Activated CD4-positive, CD25-positive, alpha-beta regulatory T cell treated with anti-CD3 and anti-CD28 coated beads, Interleukin-2, amount 50 U/mL, for 16 hours (primary cell): ENCODE measurements around the gene PPA1.
"Not testable (repeated sequence)": the region's sequence is repeated elsewhere in the genome, so short reads cannot be mapped to it uniquely, and the experiment has no call there.

ENCODE experiments used
- DNase-seq: peaks from one replicate; pipeline ENCODE4 v3.0.0-alpha.2; 2020; ENCODE audit warnings: low read depth, low spot score

The PPA1 gene

DNA sequence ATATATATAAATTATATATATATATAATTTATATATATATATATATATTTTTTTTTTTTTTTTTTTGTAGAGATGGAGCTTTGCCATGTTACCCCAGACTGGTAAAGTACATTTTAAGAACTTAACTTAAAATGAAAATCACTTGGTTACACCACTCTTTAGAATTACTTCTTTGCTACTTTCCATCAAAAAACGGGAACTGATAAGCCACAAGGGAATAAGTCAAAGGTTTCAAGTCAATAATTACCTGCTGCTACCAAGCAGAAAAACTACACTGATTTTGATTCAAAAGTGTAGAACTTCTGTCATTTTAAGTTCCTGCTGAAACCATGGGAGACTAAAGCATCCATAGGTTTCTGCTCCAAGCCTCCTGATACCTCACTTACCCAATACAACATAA, 12.2 kb downstream of the PPA1 start:
- no peak for DNase-seq

DNA sequence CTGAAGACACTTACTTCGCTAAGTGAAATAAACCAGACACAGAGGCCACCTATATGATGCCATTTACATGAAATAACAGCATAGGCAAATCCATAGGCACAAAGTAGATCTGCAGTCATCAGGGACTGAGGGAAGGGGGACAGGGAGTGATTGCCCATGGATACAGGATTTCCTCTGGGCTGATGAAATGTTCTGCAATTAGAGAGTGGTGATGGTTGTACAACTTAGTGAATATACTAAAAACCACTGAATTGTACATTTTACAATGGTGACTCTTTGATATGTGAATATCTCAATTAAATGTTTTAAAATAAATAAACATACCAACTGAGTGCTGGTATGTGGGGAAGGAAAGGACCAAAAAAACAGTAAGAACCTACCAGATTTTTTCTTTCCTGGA, 20.4 kb downstream of the PPA1 start:
- DNase-seq = no peak

DNA sequence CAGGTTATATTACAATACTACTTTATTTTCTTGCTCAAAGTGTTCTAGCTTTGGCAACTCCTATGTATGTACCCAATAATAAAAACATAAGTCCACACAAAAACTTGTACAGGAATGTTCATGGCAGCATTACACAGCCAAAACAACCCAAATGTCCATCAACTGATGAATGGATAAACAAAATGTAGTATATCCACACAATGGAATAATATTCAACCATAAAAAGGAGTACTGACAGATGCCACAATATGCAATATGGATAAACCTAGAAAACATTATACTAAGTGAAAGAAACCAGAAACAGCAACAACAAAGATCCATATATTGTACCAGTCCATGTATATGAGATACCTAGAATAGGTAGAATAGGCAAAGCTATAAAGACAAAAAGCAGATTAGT, 21.0 kb downstream of the PPA1 start:
- no peak for DNase-seq

DNA sequence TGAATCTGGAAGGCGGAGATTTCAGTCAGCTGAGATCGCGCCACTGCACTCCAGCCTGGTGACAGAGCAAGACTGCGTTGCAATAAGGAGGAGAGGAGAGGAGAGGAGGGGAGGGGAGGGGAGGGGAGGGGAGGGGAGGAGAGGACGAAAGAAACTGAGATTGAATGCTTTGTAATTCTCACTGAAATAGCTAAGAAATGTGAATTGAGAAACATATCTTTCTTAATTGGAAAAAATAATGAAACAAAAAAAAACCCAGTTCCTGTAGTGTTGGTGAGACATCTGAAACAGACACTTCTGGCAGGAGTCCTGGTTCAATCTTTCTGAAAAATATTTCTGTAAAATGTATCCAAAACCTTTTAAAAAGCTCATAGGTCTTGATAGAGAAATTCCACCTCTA, 26.5 kb downstream of the PPA1 start:
- DNase-seq = no peak

DNA sequence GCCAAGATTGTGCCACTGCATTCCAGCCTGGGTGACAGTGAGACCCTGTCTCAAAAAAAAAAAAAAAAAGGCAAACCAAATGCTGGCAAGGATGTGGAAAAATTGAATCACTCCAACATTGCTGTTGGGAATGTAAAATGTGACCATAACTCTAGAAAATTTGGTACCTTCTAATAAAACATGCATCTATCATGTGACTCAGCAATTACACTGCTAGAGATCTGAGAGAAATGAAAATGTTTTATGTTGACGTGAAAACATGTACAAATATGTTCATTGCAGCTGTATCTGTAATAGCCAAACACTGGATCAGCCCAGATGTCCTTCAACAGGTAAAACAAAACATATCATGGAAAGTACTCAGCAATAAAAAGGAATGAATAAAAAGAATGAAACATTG, 32.1 kb downstream of the PPA1 start:
- no peak for DNase-seq

DNA sequence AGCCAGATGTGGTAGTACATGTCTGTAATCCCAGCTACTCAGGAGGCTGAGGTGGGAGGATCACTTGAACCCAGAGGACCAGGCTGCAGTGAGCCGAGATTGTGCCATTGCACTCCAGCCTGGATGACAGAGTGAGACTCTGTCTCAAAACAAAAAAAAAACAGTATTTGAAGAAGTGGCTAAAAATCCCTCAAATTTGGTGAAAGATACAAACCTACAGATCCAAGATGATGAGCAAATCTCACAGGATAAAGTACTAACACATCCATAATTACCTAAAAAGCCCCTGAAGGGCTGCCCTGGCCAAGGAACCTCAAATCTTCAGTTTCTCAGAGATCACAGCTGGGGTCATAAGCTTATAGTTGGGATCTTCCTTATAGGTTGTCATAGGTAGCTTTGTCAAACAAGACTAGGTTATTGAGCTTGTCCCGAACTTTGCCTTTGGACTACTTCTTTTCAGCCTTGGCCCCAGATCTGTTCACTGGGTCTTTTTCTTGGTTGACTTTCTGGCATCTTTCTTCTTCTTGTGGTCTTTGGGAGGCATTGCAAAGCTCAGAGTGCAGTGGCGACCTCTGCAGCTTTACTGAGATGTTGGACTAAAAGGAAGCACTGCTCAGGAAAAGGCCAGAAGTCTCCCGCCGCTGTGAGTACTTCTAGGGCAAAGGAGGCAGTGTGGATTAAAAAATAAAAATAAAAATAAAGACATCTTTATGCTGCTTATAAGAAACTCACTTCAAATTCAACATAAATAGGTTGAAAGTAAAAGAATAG, 34.3 kb downstream of the PPA1 start:
- DNase-seq = no peak

DNA sequence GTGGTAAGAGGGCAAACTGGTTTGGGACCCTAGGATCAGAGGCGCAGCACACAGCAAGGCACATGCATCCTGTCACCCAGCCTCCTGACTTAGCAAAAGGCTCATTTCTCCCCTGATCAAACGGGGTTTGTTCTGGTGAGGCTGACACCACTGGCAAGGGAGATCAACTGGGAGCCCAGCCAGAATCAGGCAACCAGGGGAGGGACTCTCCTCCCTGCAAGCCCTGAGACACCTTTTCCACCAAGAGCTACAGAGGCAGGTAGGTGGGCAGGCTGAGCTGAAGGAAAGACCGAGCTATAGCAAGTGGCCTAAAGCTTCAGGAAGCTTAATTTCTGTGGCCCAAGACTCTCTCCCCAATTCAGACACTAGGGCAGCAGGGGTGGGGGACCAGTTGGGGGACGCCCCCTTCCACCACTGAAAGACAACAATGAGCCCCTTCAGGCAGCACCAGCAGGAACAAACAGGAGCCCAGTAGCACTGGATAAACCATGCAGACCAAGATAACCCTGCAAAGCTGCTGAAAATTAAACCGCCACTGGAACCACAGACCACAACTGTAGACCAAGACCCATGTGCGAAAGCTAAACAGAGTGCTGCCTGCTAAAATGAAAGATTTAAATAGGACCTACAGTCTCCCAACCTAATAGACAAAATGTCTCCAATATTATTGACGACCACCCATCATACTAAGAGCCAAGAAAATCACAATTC, 35.8 kb downstream of the PPA1 start:
- DNase-seq = no peak

DNA sequence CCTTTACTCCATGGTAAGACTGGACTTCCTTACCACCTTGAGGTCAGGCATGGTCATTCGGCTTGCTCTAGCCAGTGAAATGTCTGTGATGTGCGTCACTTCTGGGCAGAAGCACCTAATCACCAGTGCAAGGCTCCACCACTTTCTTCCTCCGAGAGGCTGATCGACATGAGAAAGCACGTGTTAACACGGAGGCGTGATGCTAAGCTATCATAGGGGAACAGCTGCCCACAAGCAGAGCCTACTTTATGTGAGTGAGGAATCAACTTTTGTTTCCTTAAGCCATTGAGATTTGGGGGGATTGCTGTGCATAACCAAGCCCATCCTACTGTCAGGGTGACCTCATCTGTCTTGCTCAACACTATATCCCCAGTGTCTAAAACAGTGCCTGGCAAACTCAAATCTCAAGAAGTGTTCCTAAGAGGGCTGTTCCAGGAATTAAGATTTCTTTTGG, 39.8 kb downstream of the PPA1 start:
- DNase-seq = no peak

DNA sequence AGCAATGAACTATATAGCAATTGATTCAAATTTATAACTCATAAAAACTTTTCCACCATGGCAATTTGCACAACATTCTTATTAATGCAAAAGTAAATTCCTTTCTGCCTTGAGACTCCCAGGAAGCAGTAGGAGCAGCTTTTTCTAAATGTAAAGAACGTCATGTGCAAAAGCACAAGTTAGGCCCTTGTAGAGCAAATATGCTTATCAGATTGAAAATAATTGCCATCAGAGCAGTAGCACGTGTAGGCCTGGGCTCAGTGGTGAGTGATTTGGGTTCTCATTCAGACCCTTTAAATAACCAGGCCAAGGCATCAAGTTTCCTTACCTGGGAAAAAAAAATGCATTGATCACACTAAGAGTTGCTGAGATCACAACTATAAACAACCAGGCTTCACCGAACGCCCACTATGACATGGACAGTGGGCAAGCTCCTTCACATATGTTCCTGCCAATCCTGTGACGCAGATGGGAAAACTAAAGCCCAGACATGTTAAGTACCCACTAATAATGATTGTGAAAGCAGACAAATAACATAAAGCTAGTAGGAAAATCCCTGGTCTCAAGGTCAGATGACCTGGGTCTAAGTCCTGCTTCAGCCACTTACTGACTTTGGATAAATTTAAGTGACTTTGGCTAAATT, 40.8 kb downstream of the PPA1 start:
- no peak for DNase-seq

DNA sequence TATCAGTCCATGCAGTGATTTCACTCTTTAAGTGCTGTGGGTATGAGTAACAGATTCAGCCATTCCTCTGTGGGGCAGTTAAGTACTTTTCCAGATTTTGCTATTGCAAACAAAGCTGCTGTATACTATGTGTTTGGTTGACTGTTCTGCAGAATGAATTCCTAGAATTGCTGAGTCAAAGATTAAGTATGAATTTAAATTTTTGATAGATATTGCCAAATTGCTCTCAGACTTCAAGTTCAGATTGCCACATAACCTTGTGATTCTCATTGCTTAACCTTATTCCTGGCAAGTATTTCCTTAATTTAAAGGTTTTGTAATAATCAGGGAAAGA, 41.3 kb downstream of the PPA1 start:
- DNase-seq = no peak

DNA sequence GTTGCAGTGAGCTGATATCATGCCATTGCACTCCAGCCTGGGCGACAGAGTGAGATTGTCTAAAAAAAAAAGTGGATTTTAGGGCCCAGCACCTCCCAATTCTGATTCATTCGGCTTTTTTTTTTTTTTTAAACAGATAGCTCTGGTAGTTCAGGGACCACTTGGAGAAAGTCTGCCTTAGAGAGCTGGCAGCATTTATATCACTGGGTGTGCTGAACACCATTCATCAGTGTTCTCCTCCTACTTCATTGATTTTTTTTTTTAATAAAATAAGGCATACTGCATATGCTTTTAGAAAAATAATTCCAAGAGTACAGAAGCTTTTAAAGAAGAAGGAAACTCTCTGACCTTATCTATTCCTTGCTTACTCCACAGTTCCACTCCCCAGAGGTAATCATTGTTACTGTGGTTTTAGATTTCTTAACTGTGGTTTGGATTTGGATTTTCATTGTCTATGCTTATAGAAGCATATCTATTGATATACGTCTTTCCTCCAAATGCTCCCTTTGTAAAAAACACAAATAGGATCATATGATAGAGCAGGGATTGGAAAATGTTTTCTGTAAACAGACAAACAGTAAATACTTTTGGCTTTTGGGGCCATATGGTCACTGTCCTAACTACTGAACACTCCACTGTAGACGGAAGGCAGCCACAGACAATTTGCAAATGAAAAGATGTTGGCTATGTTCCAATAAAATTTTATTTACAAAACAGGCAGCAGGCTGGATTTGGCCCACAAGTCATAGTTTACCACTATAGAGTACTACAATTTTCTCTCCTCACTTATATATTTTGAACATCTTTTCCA, 41.9 kb downstream of the PPA1 start:
- no peak for DNase-seq

DNA sequence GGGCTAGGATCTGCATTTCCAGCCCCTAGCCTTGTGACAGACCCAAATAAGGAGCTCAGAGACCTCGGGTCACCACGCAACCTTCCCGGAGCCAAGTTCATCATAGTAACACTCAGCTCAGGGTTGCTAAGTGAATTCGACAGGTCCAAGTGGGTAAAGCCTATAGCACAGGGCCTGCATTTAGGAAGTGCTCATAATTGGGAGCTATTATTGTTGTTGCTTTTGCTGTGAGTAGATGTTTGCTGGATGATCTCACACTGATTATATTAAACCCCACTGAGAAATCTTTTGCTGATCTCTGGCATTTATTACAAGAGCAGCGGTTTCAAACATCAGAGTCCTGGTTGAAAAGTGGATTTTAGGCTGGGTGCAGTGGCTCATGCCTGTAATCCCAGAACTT, 42.6 kb downstream of the PPA1 start:
- no peak for DNase-seq

DNA sequence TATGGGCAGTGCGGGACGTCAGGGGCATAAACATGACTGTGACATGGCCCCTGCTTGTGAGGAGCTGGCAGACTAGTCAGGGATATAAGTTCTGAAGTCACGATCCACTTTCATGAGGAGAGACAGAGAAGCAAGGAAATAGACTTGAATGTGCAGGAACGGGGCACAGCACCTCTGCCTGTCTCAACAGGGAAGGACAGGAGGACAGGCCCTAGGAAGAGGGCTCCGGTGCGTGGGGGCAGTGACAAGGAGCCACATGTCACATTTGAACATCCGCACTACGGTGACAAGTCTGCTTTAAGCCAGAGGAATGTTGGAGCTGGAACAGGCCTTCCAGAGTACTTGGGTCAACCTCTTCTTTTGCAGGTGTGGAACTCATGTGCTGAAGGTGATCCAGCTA, 43.1 kb downstream of the PPA1 start:
- no peak for DNase-seq

DNA sequence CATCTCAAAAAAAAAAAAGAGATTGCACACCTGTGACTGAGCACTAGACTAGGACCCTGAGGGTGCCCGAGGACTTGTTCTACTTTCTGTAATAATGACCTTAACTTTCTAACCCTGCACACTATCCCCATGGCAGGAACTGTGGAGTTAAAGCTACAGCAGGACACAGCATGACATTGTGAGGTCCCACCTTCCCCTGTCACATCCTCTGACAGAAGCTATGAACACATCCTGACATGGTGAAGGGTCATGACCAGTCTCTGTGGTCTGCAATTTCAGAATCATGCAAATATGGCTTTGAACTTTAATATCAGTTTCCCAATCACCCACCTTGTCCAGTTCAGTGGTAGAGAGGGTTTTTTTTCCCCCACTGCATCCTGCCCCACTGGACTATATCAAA, 44.5 kb downstream of the PPA1 start:
- DNase-seq = no peak

DNA sequence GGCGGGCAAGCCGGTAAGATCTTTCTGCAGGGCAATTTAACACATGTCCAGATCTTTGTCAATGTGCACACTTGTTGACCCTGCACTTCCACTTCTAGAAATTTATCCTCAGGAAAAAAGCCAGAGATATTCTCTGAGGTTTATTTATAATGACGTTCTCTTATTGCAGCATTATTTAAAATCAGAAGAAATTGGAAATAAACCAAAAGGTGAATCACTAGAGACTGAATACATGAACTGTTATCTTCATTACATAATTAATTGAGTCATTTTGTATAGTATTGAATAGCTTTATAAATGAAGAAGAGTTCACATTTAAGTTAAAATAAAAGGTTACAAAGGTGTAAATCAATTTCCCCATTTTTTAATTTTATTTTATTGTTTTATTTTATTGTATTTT, 46.7 kb downstream of the PPA1 start:
- DNase-seq = no peak

DNA sequence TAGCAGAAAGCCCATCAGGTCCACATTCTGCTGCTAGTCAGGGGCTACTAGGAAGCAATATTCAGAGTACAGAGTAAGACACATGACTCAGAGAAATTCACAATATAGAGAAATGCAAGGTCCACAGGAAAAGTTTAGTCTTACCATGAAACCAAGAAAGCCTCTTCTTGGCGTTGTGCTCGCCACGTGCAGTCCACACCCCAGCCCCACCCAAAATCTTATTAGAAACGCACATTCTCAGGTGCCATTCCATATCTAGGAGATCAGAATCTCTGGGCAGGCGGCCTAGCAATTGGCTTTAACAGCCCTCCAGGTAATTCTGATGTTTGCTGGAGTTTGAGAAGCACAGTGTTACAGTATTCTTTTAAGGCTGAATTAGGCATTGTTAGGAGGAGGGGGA, 47.1 kb downstream of the PPA1 start:
- no peak for DNase-seq

DNA sequence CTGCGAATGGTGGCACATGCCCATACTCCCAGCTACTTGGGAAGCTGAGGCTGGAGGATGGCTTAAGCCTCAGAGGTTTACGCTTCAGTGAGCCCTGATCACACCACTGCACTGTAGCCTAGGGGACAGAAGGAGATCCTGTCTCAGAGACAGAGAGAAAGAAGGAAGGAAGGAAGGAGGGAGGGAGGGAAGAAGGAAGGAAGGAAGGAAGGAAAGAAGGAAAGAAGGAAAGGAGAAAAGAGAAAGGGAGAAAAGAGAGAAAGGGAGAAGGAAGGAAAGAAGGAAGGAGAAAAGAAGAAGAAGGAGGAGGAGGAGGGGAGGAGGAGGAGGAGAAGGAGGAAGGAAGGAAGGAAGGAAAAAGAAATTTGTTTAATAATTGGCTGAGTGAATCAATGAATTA, 49.9 kb downstream of the PPA1 start:
- DNase-seq = no peak

DNA sequence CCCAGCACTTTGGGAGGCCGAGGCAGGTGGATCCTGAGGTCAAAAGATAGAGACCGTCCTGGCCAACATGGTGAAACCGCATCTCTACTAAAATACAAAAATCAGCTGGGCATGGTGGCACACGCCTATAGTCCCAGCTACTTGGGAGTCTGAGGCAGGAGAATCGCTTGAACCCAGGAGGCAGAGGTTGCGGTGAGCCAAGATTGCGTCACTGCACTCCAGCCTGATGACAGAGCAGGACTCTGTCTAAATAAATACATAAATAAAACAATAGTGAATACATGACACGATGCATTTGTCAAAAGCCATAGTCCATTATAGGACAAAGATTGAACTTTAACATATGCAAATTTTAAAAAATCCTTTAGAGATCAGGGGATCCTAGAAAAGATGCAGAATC, 54.0 kb downstream of the PPA1 start:
- not testable (repeated sequence) for DNase-seq

DNA sequence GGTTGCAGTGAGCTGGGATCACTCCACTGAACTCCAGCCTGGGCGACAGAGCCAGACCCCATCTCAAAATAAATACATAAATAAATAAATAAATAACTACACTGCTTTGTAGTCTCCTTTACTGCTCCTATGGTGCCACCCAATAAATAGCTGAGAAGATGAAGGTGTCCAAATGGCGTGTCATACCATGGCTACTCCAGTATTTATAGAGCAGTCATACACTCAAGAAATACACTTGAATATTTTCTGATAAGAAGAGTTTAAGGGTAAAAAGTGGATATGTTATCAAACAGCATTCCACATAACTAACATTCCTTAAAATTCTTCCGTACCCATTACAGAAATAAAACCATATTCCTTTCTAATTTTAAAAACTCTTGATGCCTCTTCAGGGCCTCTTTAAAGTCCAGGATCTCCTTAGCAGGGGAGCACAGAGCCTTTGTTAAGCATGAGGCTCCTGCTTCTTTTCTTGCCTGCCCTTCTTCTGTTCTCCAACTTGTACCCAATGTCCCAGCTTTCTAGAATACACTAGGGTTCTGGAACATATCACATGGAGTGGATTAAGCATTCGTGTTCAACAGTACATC, 55.0 kb downstream of the PPA1 start:
- no peak for DNase-seq

DNA sequence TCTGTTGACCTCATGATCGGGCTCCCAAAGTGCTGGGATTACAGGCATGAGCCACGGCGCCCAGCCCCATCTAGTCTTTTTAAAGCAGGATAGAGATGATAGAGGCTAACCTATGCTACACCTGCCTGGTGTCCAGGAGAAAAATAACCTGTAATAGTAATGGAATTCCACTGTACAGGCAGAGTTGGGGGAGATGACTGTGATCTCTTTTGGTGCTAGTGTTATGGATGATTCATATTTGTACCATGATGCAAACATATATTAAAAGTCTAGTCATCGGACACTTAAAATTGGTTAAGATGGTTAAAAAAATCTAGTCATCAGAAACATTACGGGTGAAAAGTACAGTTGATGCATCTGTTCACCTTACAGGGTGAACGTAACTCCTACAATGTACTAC, 56.8 kb downstream of the PPA1 start:
- DNase-seq = no peak

DNA sequence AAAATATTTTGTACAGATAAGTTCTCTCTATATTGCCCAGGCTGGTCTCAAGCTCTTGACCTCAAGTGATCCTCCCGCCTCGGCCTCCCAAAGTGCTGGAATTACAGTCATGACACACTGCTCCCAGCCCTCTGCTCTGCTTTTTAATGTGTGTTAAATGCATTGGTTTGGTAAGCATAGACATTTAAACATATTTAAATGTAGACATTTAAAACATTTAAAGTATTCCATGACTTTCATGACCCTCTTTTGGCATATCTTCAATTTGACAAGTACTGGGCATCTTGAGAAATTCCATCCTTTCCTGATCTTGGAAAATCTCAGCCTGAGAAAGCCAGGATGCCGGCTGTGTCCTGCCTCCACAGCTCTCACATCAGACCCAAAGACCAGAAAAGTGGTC, 57.7 kb downstream of the PPA1 start:
- no peak for DNase-seq
